PFSK-1 (cell line): ENCODE data around the gene KAZN.

Source experiments
- FOXP2 ChIP-seq: optimal IDR thresholded peaks from 2 replicates; pipeline ENCODE3; 2011; ENCODE audit warnings: borderline replicate concordance, control low read depth, inconsistent platforms; ENCODE audit not compliant: insufficient read depth; ENCODE audit errors: extremely low read length, extremely low read depth
- POLR2AphosphoS5 ChIP-seq: IDR thresholded peaks from 2 replicates; pipeline ENCODE4 v1.6.1; 2012; ENCODE audit warnings: low read depth, mild to moderate bottlenecking, control low read depth, low read length, moderate library complexity
- SIN3A ChIP-seq: IDR thresholded peaks from 2 replicates; pipeline ENCODE4 v1.6.1; 2012; ENCODE audit warnings: mild to moderate bottlenecking, low read length, moderate library complexity, borderline replicate concordance; ENCODE audit not compliant: insufficient read depth
- TAF1 ChIP-seq: IDR thresholded peaks from 2 replicates; pipeline ENCODE4 v1.6.1; 2012; ENCODE audit warnings: low read length, control low read depth, borderline replicate concordance; ENCODE audit not compliant: insufficient read depth
- TF ChIP-seq, protein P1 (sequence below), 2 experiments: IDR thresholded peaks; 2 replicates each; pipeline versions ENCODE4 v1.6.1 to v1.8.0; 2011 to 2012; ENCODE audit warnings: low read depth in 2 of 2, low read length in 2 of 2, control low read depth in 1 of 2, inconsistent platforms in 1 of 2, mild to moderate bottlenecking in 1 of 2, moderate library complexity in 1 of 2; ENCODE audit not compliant: insufficient read depth in 1 of 2

Gene KAZN

DNA sequence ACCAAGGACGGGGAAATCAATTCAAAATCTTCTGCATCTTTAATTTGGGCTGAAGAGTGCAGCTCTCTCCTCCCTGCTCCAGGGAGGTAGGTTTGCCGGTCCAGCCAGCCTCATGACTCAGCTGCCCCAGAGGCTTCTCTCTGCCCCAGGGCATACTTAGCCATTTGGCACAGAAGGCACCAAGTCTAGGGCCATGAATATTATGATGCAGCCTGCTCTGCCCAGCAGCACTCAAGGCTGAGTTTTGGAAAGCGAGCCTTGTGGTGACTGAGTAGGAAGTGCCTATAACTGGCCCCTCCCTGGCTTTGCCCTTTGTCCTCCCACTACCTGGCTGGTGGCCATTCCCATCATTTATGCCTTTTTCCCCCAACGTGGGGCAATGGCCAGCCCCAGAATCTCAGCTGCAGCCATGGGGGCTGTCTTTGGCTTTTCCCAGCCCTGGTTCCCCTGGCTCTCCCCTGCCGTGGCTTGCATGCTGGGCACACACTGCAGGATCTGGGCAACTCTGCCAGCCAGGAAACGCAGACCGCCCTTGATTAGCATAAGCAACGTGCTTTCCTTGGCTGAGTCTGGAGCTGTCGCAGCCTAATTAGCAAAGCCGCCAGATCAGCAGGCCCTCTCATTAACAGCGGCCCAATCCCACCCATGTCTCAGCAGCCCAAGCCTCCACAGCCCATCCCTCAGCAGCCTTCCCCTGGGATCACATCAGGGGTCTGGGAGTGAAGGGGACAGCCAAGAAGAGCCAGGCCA is 296.5 kb downstream of the KAZN start:
- TF ChIP-seq POLR2AphosphoS5, result no peak
- no peak for TF ChIP-seq SIN3A
- TF ChIP-seq, protein P1, sequence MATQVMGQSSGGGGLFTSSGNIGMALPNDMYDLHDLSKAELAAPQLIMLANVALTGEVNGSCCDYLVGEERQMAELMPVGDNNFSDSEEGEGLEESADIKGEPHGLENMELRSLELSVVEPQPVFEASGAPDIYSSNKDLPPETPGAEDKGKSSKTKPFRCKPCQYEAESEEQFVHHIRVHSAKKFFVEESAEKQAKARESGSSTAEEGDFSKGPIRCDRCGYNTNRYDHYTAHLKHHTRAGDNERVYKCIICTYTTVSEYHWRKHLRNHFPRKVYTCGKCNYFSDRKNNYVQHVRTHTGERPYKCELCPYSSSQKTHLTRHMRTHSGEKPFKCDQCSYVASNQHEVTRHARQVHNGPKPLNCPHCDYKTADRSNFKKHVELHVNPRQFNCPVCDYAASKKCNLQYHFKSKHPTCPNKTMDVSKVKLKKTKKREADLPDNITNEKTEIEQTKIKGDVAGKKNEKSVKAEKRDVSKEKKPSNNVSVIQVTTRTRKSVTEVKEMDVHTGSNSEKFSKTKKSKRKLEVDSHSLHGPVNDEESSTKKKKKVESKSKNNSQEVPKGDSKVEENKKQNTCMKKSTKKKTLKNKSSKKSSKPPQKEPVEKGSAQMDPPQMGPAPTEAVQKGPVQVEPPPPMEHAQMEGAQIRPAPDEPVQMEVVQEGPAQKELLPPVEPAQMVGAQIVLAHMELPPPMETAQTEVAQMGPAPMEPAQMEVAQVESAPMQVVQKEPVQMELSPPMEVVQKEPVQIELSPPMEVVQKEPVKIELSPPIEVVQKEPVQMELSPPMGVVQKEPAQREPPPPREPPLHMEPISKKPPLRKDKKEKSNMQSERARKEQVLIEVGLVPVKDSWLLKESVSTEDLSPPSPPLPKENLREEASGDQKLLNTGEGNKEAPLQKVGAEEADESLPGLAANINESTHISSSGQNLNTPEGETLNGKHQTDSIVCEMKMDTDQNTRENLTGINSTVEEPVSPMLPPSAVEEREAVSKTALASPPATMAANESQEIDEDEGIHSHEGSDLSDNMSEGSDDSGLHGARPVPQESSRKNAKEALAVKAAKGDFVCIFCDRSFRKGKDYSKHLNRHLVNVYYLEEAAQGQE (IDR thresholded peaks at IDR 0.05; ENCODE audit: insufficient read depth in 1 of 2, low read depth in 2 of 2, low read length in 2 of 2), result no peak
- TF ChIP-seq FOXP2, result no peak
- TF ChIP-seq TAF1, result no peak

DNA sequence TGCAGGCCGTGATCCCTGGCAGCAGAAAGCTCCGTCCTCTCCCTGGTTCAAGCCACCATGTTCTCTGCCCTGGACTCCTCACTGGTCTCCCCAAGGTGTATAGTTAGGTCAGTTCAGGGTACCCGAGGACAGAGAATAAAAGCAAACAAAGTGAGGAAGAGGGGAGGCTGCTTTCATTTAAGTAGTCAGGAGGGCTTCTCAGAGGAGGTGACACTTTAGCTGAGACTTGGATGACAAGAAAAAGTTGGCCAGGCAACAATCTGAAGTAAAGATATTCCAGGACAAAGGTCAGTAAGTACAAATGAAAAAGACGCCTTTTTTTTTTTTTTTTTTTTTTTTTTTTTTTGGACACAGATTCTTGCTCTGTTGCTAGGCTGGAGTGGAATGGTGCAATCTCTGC is 297.2 kb downstream of the KAZN start:
- TF ChIP-seq SIN3A, result no peak

DNA sequence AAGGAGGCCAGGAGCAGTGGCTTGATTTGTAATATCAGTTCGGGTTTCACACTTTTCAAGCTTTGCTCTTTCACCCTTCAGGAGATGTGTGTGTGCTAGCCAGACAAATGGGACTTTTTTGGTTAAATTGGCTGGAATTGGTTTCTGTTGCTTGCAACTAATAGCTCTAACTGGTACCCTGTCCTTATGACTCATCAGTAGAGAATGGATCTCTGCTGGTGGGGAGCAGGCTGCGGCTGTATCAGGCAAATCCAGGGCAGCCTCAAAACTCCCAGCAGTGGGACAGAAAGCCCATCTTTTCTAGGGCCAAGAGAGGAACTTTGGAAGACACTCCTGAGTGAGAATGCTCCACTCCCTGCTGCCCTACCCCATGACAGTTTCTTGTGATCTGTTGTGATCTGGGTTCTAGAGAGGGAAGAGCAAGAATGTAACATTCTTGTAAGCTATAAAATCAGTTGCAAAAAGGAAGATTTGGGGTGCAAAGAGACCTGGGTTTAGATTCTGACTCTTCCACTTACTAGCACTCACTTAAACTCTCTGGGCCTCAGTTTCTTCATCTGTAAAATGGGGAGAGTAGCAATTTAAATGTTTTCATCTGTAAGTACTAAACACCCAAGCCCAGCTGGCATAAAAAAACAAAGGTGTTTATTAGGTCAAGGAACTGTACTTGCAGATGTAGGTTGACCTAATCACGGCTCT is 298.0 kb downstream of the KAZN start:
- TF ChIP-seq, protein P1 (IDR thresholded peaks at IDR 0.05; ENCODE audit: insufficient read depth in 1 of 2, low read depth in 2 of 2, low read length in 2 of 2), result no peak
- TF ChIP-seq POLR2AphosphoS5, result no peak
- no peak for TF ChIP-seq FOXP2
- no peak for TF ChIP-seq SIN3A
- no peak for TF ChIP-seq TAF1

DNA sequence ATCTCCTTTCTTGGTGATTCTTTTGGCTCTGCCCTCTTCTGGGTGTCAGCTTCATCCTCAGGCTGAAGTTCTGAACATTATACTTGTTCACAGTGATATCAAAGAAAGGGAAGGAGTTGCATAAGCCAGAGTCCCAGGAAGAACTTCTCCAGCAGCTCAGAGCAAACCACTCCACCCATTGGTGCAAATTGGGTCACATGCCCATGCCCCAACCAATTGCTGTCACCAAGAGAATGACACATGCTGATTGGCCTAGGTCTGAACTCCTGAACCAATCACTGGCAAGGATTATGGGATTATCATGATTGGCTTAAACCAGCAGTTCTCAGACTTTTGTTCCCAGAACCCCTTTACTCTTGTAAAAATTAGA is 298.6 kb downstream of the KAZN start:
- TF ChIP-seq, protein P1 (IDR thresholded peaks at IDR 0.05; ENCODE audit: insufficient read depth in 1 of 2, low read depth in 2 of 2, low read length in 2 of 2), result no peak
- no peak for TF ChIP-seq TAF1
- no peak for TF ChIP-seq FOXP2
- TF ChIP-seq POLR2AphosphoS5, result no peak
- TF ChIP-seq SIN3A, result no peak

DNA sequence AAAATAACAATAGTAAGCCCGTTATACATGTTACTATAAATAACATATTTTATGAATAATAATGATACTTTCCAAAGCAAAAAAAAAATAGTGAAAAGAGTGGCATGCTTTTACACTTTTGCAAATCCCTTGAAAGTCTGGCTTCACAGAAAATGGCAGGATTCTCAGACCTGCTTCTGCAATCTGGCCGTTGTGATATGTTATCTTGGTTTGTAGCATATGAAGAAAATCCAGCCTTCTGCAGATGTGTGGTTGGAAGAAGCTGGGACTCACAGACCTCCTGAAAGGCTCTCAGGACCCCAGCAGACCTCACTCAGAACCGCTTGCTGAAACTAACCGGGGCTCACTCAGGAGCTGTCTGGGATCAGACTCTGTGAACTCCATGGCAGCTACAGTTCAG is 299.1 kb downstream of the KAZN start:
- TF ChIP-seq, protein P1 (IDR thresholded peaks at IDR 0.05; ENCODE audit: insufficient read depth in 1 of 2, low read depth in 2 of 2, low read length in 2 of 2), result no peak
- TF ChIP-seq POLR2AphosphoS5, result no peak
- no peak for TF ChIP-seq FOXP2
- TF ChIP-seq SIN3A, result no peak
- TF ChIP-seq TAF1, result no peak
